ENCODE measurements around the gene KRT5.
"Not testable (repeated sequence)": the region's sequence is repeated elsewhere in the genome, so short reads cannot be mapped to it uniquely, and the experiment has no call there.

Gene KRT5

DNA sequence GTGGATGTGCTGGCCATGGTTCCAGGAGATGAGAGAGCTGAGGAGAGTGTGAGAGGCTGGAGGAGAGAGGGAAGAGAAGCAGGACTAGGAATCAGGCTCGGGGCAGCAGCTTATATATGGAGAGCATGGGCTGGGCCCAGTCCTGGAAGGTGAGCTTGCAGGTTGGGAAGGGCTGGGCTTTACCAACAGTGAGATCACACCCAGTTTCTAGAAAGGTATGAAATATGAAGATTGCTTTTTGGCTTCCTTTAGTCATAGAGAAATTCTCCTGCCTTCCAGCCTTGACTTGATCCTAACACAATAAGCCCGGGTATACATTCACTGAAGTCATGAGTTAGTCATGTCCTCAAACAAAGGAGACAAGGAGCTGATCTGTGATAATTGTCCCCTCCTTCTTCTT is 27.0 kb downstream of the KRT5 start, which contains the start of gene KRT6A:
KRT6A (minus strand) TSS at position 86 of the 400 bp plus-strand sequence; CDS start at position 17, 69 bp downstream.
- DNase-seq: no peak

DNA sequence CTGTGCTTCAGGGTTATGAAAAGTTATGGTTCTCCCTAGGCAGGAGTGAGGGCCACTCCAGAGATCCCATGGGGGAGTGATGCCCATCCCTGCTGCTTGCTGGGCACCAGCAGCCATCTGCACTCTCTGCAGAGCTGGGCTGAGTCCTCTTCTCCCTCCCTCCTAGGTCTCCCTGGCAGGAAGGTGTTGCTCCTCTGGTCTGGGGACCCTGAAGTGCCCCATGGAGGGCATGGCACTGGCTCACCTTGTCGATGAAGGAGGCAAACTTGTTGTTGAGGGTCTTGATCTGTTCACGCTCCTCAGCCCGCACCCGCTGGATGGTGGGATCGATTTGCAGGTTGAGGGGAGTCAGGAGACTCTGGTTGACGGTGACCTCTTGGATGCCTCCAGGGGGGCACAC is 27.8 kb downstream of the KRT5 start:
- DNase-seq: not testable (repeated sequence)

DNA sequence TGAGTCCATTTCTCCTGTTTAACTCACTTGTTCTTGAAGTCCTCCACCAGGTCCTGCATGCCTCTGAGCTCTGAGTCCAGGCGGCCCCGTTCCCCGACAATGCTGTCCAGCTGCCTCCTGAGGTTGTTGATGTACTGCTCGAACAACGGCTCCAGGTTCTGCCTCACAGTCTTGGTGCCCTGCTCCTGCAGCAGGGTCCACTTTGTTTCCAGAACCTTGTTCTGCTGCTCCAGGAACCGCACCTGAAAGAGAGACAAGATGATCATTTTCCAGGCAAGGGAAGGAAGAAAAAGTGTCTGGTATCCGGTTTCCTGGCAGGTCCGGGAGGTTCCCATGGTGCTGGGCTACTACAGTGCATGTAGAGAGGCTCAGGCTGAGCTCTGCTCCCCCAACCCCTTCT is 28.7 kb downstream of the KRT5 start:
- DNase-seq: not testable (repeated sequence)

DNA sequence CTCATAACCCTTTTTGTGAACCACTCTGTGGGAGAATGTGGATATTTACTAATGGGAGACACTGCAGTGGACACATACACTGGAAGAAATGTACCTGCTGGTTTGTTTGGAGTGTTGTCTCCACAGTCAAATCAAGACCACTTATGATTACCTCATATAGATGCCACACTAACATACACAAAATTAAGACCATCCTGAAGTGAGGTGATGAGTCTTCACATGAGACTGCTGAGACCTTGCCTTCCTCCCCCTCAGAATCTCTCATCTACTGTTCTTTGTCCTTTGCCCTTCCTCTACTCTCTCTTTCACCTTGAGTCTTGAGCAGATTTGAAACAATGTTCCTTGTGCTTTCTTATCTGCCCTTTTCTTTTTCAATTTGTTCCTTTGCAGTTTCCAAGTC is 31.5 kb downstream of the KRT5 start:
- no peak for DNase-seq

DNA sequence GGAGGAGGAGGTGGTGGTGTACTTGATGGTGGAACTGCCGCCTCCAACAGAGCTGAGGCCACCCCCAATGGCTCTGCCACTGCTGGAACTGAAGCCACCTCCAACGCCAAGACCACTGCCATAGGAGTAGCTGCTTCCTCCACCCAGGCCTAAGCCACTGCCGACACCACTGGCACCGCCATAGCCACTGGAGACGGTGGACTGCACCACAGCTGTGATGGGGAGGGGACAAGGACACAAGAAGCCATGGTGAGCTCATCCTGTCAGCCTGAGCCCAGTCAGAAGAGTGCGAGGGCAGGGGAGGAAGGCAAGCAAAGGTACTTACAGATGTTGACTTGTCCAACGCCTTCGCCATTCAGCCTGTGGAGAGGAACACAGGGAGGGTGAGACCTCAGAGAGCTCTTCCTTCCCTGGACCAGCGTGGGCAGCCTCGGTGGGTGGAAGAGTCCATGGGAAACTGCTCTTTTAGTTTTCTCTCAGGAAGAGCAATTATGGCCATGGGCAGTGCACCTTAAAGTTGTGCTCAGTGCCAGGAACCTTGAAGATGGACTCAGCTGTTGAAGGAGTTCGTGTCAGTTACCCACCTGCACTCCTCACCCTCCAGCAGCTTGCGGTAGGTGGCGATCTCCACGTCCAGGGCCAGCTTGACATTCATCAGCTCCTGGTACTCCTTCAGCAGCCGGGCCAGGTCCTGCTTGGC is 32.3 kb downstream of the KRT5 start:
- not testable (repeated sequence) for DNase-seq

DNA sequence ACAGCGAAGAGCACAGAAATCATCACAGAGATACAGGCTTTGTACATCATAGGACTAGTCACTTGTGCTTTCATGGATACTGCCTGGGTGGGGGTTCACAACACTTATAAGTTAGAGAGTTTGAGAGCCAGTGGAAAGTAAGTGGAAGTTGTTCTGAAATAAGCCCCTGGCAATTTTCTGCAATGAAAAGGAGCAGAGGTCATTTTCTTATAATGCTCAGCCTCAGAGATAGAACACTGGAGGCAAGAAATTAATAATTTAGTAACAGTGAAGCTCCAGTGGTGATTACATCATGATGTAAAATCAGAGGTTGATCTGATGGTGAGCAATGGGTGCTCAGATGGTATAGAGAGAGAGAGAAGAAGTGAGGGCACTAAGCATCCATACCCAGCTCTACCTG is 33.0 kb downstream of the KRT5 start:
- no peak for DNase-seq

DNA sequence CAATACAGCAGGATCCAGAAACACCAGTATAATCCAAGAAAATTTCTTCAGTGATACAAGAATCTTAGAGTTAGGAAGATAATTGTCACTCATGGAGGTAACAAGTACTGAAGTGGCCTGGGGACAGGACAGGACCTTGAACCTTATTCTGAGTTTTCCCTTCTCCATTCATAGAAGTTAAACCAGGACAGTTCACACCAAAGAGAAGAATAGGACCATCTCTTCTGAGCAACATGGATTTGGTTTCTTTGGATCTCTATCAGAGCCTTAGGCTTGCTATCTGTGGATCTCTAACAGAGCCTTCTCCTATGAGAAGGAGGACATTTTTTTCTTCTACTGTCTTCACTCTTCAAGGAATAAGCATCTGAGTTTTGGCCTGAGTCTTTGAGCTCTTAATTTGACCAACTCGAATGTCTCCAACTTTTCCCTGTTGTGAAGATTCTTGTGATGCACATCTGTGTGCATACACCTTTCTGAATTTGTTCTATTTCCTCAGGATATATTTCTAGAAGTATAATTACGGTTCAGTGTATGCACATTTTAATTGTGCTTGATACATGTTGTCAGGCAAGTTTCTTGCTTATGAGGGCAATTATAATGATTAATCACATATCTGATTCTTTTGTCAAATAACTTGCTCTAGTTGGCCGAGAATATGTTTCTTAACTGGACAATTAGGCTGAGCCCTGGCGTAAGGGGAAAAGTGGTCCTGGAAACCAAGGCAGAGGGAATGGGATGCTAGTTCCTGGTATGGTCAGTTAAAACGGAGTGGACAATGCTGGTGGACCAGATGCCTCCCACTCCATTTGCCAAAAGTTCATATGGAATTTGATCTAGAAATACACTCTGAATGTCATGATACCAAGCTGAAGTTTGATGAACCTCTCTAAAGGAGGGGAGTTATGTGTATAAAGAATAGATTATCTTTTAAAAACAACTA is 33.8 kb downstream of the KRT5 start:
- DNase-seq: no peak

DNA sequence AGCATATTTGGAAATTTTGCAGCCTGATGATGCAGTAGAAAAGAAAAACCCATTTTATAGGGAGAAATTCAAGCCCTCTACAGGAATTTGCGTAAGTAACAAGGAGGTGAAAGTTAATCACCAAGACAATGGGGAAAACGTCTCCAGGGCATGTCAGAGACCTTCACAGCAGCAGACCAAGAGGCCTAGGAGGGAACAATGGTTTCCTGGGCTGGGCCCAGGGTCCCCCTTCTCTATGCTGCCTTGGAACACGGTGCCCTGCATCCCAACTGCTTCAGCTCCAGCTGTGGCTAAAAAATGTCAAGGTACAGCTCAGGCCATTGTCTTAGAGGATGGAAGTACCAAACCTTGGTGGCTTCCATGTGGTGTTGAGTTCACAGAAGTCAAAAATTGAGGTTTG is 40.1 kb downstream of the KRT5 start:
- DNase-seq: no peak

DNA sequence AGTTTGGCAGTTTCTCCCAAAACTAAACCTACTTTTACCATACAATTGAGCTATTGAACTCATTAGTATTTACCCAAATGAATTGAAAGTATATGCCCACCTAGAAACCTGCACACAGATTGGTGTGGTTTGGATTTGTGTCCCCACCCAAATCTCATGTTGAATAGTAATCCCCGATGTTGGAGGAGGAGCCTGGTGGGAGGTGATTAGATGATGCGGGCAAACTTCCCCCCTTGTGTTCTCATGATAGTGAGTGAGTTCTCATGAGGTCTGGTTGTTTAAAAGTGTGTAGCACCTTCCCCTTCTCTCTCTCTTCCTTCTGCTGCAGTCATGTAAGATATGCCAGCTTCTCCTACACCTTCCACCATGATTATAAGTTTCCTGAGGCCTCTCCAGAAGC is 42.5 kb downstream of the KRT5 start:
- no peak for DNase-seq

DNA sequence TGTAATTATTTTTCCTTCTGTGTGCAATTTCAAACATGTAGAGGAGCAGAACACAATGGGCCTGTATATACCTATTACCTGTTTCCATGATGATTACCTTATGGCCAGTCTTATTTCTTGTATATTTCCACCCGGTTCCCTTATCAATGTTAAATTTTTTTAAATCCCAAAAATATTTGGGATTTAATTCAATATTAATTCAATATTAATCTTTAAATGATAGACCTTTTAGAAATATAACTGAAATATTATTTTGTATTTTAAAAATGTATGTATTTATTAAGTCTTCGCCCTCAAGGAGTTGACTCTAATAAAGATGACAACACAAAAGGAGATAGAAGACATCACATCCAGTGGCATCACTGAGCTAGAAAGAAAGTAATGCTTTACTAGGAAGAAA is 46.0 kb downstream of the KRT5 start:
- no peak for DNase-seq

DNA sequence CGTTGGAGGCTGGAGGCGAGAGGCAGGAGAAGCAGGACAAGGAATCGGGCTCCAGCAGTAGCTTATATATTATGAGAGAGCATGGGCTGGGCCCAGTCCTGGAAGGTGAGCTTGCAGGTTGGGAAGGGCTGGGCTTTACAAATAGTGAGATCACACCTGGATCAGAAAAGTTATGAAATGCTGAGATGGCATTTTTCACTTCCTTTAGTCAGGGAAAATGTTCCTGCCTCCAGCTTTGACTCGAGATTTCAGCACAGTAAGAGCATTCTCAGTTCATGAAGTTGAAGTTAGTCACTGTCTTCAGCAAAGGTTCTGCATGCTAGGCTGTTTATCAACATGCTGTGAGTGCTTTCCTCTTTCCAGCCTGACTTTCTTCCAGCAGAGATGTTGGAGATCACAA is 46.4 kb downstream of the KRT5 start, which contains the start of gene KRT6C:
KRT6C (minus strand) TSS at position 38 of the 400 bp plus-strand sequence. CDS start 68 bp downstream, outside the sequence.
- no peak for DNase-seq

DNA sequence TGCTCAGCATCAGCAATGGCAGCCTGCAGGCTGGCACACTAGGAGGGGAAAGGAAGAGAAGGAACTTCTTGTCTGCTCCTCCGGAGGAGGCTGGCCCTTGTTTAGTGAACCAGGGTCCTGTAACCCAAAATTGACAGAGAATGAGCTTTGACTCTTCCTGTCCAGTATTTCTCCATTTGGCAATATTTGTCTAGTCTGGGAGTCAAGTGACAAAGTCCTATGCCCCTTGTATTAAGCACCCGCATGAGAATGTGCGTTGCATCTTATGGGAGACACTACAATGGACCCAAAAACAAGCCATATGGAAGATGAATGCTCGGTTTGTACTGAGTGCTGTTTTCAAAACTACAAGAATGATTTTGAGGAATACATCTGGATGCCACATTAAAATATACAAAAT is 50.3 kb downstream of the KRT5 start:
- no peak for DNase-seq

DNA sequence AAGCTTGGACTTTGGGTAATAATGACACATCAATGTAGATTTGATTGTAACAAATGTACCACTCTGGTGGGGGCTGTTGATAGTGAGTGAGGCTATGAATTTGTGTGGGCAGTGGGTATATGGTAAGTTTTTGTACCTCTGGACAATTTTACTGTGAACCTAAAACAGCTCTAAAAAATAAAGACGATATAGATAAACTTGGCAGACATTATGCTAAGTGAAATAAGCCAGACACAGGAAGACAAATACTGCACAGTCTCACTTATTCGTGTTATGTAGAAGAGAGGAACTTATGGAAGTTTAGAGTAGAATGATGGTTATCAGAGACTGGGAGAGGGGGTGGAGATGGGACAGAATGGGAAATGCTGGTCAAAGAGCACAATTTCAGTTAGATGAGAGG is 55.3 kb downstream of the KRT5 start:
- DNase-seq: no peak

Measured in DMS79 (cell line).